IPS-15b (cell line): Measurements from ENCODE around the gene SEMA3F.

ENCODE experiments used
- H3K27me3 ChIP-seq: one replicate; pipeline ENCODE4 v1.6.1; 2013; ENCODE audit warnings: low read length; ENCODE audit not compliant: control insufficient read depth, insufficient read depth
- H3K36me3 ChIP-seq: one replicate; pipeline ENCODE4 v1.6.1; 2013; ENCODE audit warnings: low read length; ENCODE audit not compliant: control insufficient read depth, insufficient read depth
- H3K4me1 ChIP-seq: one replicate; pipeline ENCODE4 v1.6.1; 2013; ENCODE audit warnings: mild to moderate bottlenecking, low read length; ENCODE audit not compliant: control insufficient read depth, insufficient read depth
- H3K4me3 ChIP-seq: one replicate; pipeline ENCODE4 v1.5.1; 2013; ENCODE audit warnings: low read depth, low read length
- H3K9ac ChIP-seq: one replicate; pipeline ENCODE4 v1.6.1; 2013; ENCODE audit warnings: low read depth, mild to moderate bottlenecking, low read length
- H3K9me3 ChIP-seq: one replicate; pipeline ENCODE4 v1.6.1; 2013; ENCODE audit warnings: mild to moderate bottlenecking, low read length; ENCODE audit not compliant: control insufficient read depth, insufficient read depth

Gene SEMA3F

GRCh38 chr3:50162034-50162883 is 7.1 kb downstream of the SEMA3F start:
- Histone ChIP-seq H3K27me3 (no peaks in the 10 kb centered on the region), H3K4me1 (peaks cover 18% of the 10 kb centered on the region), H3K9ac (no peak overlapping the region), H3K4me3 (no peak overlapping the region), H3K9me3 (no peaks in the 10 kb centered on the region), H3K36me3 (peaks cover 47% of the 10 kb centered on the region)

- H3K9ac ChIP-seq, result no peak overlapping the region
- H3K27me3 ChIP-seq, result no peaks in the 10 kb centered on the region
- H3K4me3 ChIP-seq, result no peak overlapping the region
- H3K9me3 ChIP-seq, result no peaks in the 10 kb centered on the region
- H3K4me1 ChIP-seq, result peaks cover 15% of the 10 kb centered on the region
- peaks cover 47% of the 10 kb centered on the region for H3K36me3 ChIP-seq
Measured at GRCh38 chr3:50163572-50164455, 8.7 kb downstream of the SEMA3F start.

GRCh38 chr3:50164481-50164880 is 9.4 kb downstream of the SEMA3F start:
- Histone ChIP-seq H3K4me1 (peaks cover 15% of the 10 kb centered on the region), H3K9ac (no peak overlapping the region), H3K36me3 (peaks cover 51% of the 10 kb centered on the region), H3K4me3 (no peak overlapping the region), H3K9me3 (no peaks in the 10 kb centered on the region), H3K27me3 (no peaks in the 10 kb centered on the region)

GRCh38 chr3:50164984-50165909 is 10.1 kb downstream of the SEMA3F start:
- Histone ChIP-seq H3K4me3 (no peak overlapping the region), H3K4me1 (peaks cover 15% of the 10 kb centered on the region), H3K9ac (peak overlapping the region; percentile 37), H3K9me3 (no peaks in the 10 kb centered on the region), H3K36me3 (peaks cover 45% of the 10 kb centered on the region), H3K27me3 (no peaks in the 10 kb centered on the region)

GRCh38 chr3:50165910-50166538 is 10.9 kb downstream of the SEMA3F start:
- no peak overlapping the region for H3K4me3 ChIP-seq
- H3K4me1 ChIP-seq, result peaks cover 15% of the 10 kb centered on the region
- no peaks in the 10 kb centered on the region for H3K9me3 ChIP-seq
- H3K36me3 ChIP-seq, result peaks cover 41% of the 10 kb centered on the region
- peak overlapping the region; percentile 37 for H3K9ac ChIP-seq
- no peaks in the 10 kb centered on the region for H3K27me3 ChIP-seq

- peak overlapping the region; percentile 37 for H3K9ac ChIP-seq
- no peak overlapping the region for H3K4me3 ChIP-seq
- no peaks in the 10 kb centered on the region for H3K27me3 ChIP-seq
- H3K4me1 ChIP-seq, result peaks cover 15% of the 10 kb centered on the region
- H3K36me3 ChIP-seq, result peaks cover 35% of the 10 kb centered on the region
- no peaks in the 10 kb centered on the region for H3K9me3 ChIP-seq
Measured at GRCh38 chr3:50166620-50167019, 11.5 kb downstream of the SEMA3F start.

- Histone ChIP-seq H3K27me3 (no peaks in the 10 kb centered on the region), H3K36me3 (peaks cover 33% of the 10 kb centered on the region), H3K4me1 (peaks cover 15% of the 10 kb centered on the region), H3K4me3 (no peak overlapping the region), H3K9me3 (no peaks in the 10 kb centered on the region), H3K9ac (peak overlapping the region; percentile 37)
Measured at GRCh38 chr3:50167069-50167840, 12.1 kb downstream of the SEMA3F start.

- Histone ChIP-seq H3K36me3 (peaks cover 28% of the 10 kb centered on the region), H3K4me1 (peaks cover 15% of the 10 kb centered on the region), H3K27me3 (no peaks in the 10 kb centered on the region), H3K9me3 (no peaks in the 10 kb centered on the region), H3K9ac (no peak overlapping the region), H3K4me3 (no peak overlapping the region)
Measured at GRCh38 chr3:50167841-50168209, 12.7 kb downstream of the SEMA3F start.

GRCh38 chr3:50168388-50168787 is 13.3 kb downstream of the SEMA3F start:
- no peak overlapping the region for H3K4me3 ChIP-seq
- no peaks in the 10 kb centered on the region for H3K9me3 ChIP-seq
- no peaks in the 10 kb centered on the region for H3K27me3 ChIP-seq
- H3K4me1 ChIP-seq, result peaks cover 15% of the 10 kb centered on the region
- H3K9ac ChIP-seq, result no peak overlapping the region
- H3K36me3 ChIP-seq, result peaks cover 22% of the 10 kb centered on the region

GRCh38 chr3:50168791-50169190 is 13.7 kb downstream of the SEMA3F start:
- Histone ChIP-seq H3K9ac (no peak overlapping the region), H3K4me3 (no peak overlapping the region), H3K36me3 (peaks cover 22% of the 10 kb centered on the region), H3K9me3 (no peaks in the 10 kb centered on the region), H3K4me1 (peaks cover 15% of the 10 kb centered on the region), H3K27me3 (no peaks in the 10 kb centered on the region)
